Transverse colon (tissue), 4 donors: Measurements from ENCODE around the gene PDZRN3. TPM values are rescaled to one million over a fixed set of nuclear protein-coding genes. Genes with fewer than 3 reads are reported as not detected.

Experiments used
- DNase-seq: peaks from one replicate; pipeline ENCODE4 v3.0.0-alpha.2; 2019
- H3K27ac ChIP-seq, 4 donors: fragments of 200-600 bp; sonication (generic); 2 replicates each; pipeline ENCODE4 v1.5.1; 2016 to 2018; ENCODE audit warnings: inconsistent platforms in 4 of 4
- H3K27me3 ChIP-seq: fragments of 200-600 bp; sonication (generic); 2 replicates; pipeline ENCODE4 v1.5.1; 2017; ENCODE audit warnings: inconsistent platforms
- H3K36me3 ChIP-seq, 4 donors: fragments of 200-600 bp; sonication (generic); 2 replicates each; pipeline ENCODE4 v1.5.1; 2017 to 2019; ENCODE audit warnings: inconsistent platforms in 4 of 4
- H3K4me1 ChIP-seq, 4 donors: fragments of 200-600 bp; sonication (generic); 2 replicates each; pipeline ENCODE4 v1.5.1; 2017 to 2020; ENCODE audit warnings: inconsistent platforms in 4 of 4
- H3K4me3 ChIP-seq, 4 donors: fragments of 200-600 bp; sonication (generic); 1 replicate in 1 of 4; 2 replicates in 3 of 4; pipeline versions ENCODE4 v1.5.1 to v1.6.1; 2017 to 2019; ENCODE audit warnings: inconsistent platforms in 4 of 4
- H3K9me3 ChIP-seq, 2 donors: fragments of 200-600 bp; sonication (generic); 2 replicates each; pipeline ENCODE4 v1.5.1; 2017 to 2019; ENCODE audit warnings: inconsistent platforms in 2 of 2
- CTCF ChIP-seq, 5 experiments: fragments of 200-600 bp in 3 of 5; fragments of 450-650 bp in 2 of 5; sonication (generic) in 3 of 5; IDR thresholded peaks; 1 replicate in 2 of 5; 2 replicates in 3 of 5; pipeline ENCODE4 v1.5.1; 2016 to 2017; ENCODE audit warnings: antibody characterized with exemption in 5 of 5, inconsistent platforms in 3 of 5, mild to moderate bottlenecking in 2 of 5, moderate library complexity in 1 of 5
- EP300 ChIP-seq: sonication (generic); formaldehyde crosslinking; IDR thresholded peaks from one replicate; pipeline ENCODE4 v1.6.1; 2017; ENCODE audit warnings: antibody characterized with exemption, low read depth
- POLR2A ChIP-seq: fragments of 450-650 bp; IDR thresholded peaks from one replicate; pipeline ENCODE4 v1.6.1; 2016; ENCODE audit warnings: antibody characterized with exemption, mild to moderate bottlenecking, moderate library complexity
- POLR2AphosphoS5 ChIP-seq, 3 donors: sonication (generic); formaldehyde crosslinking; IDR thresholded peaks; one replicate each; pipeline ENCODE4 v1.6.1; 2016; ENCODE audit warnings: antibody characterized with exemption in 3 of 3
- WGBS, 2 donors: methylation state at CpG; one replicate each; pipeline ENCODE4 v1.1.5; 2018; ENCODE audit warnings: low coverage in 1 of 2; 5-methylcytosine and 5-hydroxymethylcytosine counted together
- in situ Hi-C, 4 donors: fragments of 200-750 bp; cut with MboI; loops; one replicate each; pipeline versions ENCODE4 v1.15.0 to v1.15.1; 2017; ENCODE audit warnings: low sequenced_read_pairs in 3 of 4, low pct_ligation_motif_present in 1 of 4, low pct_unique_long_range_greater_than_20kb in 1 of 4
- intact Hi-C: fragments of 100-400 bp; cut with DNase I; formaldehyde crosslinking; loops from one replicate; pipeline ENCODE4 v1.15.1; 2023; ENCODE audit warnings: low total_unique reads
- total RNA-seq, 4 donors: library from RNA; depleted of rRNA; stranded (reverse); fragments of >200 nt; gene quantifications; one replicate each; pipeline ENCODE4 v1.1.0, GENCODE V29; 2016

Gene PDZRN3
- total RNA-seq, 4 donors from 2014 or later = 31.9 to 191 (median 75.3) TPM

GRCh38 chr3:73549051-73549600 is 75.6 kb downstream of the PDZRN3 start:
- DNase-seq = no peak
- TF ChIP-seq EP300 = no peak
- TF ChIP-seq CTCF (IDR thresholded peaks at IDR 0.05) = no peak
- no peak for TF ChIP-seq POLR2AphosphoS5 (IDR thresholded peaks at IDR 0.05)
- TF ChIP-seq POLR2A = no peak

GRCh38 chr3:73548436-73548835 is 76.3 kb downstream of the PDZRN3 start:
- peak overlapping the region; percentile 68 to 80 (median 75) for H3K27ac ChIP-seq
- intact Hi-C loops (no loop called here), in situ Hi-C loops (no loop called here)
- WGBS, 2 donors = 67 to 89% methylated on average over 1 to 3 of the region's 3 CpGs
- H3K36me3 ChIP-seq = no peaks in the 10 kb centered on the region
- no peaks in the 10 kb centered on the region for H3K9me3 ChIP-seq
- DNase-seq = no peak
- H3K27me3 ChIP-seq = no peaks in the 10 kb centered on the region
- no peak overlapping the region for H3K4me3 ChIP-seq
- H3K4me1 ChIP-seq = peaks cover 6 to 43% (median 14%) of the 10 kb centered on the region in 4 donors
- TF ChIP-seq CTCF (IDR thresholded peaks at IDR 0.05) (no peak), POLR2AphosphoS5 (IDR thresholded peaks at IDR 0.05) (no peak), EP300 (no peak), POLR2A (no peak)

More at GRCh38 chr3:73549051-73549600, 75.6 kb downstream of the PDZRN3 start:
- intact Hi-C loops = no loop called here
- no peaks in the 10 kb centered on the region for H3K27me3 ChIP-seq
- peaks cover 6 to 36% (median 14%) of the 10 kb centered on the region in 4 donors for H3K4me1 ChIP-seq
- peak overlapping the region in 1 of 4 donors; percentile 3 for H3K27ac ChIP-seq
- no peaks in the 10 kb centered on the region for H3K9me3 ChIP-seq
- H3K4me3 ChIP-seq = no peak overlapping the region
- H3K36me3 ChIP-seq = no peaks in the 10 kb centered on the region
- WGBS, 2 donors = 67 to 72% methylated on average over 8 to 9 of the region's 9 CpGs
- in situ Hi-C loops = no loop called here

GRCh38 chr3:73547427-73548248 is 77.1 kb downstream of the PDZRN3 start:
- Histone ChIP-seq H3K27ac (peak overlapping the region; percentile 68 to 80 (median 75)), H3K9me3 (no peaks in the 10 kb centered on the region), H3K4me1 (peaks cover 6 to 49% (median 14%) of the 10 kb centered on the region in 4 donors), H3K36me3 (no peaks in the 10 kb centered on the region), H3K4me3 (no peak overlapping the region), H3K27me3 (no peaks in the 10 kb centered on the region)
- intact Hi-C loops (no loop called here), in situ Hi-C loops (no loop called here)
- DNase-seq = no peak
- 45 to 69% methylated on average over 4 to 11 of the region's 11 CpGs for WGBS, 2 donors
- TF ChIP-seq POLR2AphosphoS5 (IDR thresholded peaks at IDR 0.05) = no peak
- no peak for TF ChIP-seq EP300
- no peak for TF ChIP-seq POLR2A
- no peak for TF ChIP-seq CTCF (IDR thresholded peaks at IDR 0.05)

DNA sequence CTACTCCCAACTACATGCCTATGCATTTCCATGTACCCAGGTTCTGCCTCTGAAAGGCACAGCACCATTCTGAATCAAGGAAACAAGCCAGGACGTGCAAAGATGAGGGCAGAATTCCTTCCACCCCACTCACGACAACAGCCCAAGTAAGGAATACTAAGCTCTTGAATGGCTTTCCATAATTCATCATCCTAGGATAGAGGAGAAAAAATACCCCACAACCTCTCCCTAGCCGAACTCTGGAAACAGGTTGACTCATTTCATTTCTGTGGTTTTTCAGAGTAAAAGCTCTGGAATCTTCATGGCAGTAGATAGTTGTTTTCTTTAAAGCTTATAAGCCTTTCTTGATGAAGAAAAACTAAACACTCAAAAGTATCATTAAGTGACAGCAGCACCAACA is 77.8 kb downstream of the PDZRN3 start:
- WGBS, 2 donors = 44 to 54% methylated on average over 1 to 3 of the region's 3 CpGs
- no peak for DNase-seq
- H3K4me3 ChIP-seq = no peak overlapping the region
- no peaks in the 10 kb centered on the region for H3K27me3 ChIP-seq
- peaks cover 6 to 55% (median 20%) of the 10 kb centered on the region in 4 donors for H3K4me1 ChIP-seq
- H3K36me3 ChIP-seq = no peaks in the 10 kb centered on the region
- TF ChIP-seq POLR2A (no peak), POLR2AphosphoS5 (IDR thresholded peaks at IDR 0.05) (peak in 1 of 3 donors; percentile 27)
- in situ Hi-C loops (no loop called here), intact Hi-C loops (no loop called here)
- H3K9me3 ChIP-seq = no peaks in the 10 kb centered on the region
- peak overlapping the region; percentile 68 to 80 (median 75) for H3K27ac ChIP-seq
